Measurements from ENCODE around the gene HOXB4.
"Not testable (repeated sequence)": the region's sequence is repeated elsewhere in the genome, so short reads cannot be mapped to it uniquely, and the experiment has no call there.

Gene HOXB4

GRCh38 chr17:48546137-48546923, 31.8 kb downstream of the HOXB4 start:
- no peak for DNase-seq

DNA sequence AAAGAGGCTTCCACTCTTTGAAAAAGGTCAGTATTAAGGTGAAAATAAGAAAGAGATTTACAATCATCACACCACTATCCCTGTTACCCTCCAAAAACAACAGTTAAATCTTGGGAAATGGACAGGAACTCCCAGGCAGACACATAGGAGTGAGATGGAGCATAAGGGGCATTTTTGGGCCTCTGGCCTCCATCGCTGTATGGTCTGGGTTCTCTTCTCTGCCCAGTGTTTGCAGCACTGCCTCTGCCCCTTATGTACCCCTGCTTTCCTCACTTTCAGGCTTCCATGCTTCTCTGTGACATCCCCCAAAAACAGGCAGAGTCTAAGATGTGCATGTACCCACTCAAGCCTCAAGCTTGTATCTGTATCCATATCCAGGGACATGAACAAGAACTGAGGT, 32.6 kb downstream of the HOXB4 start:
- no peak for DNase-seq

GRCh38 chr17:48545022-48545375, 33.2 kb downstream of the HOXB4 start, which contains the start of gene HOXB2:
TSS of gene HOXB2 (minus strand) at chr17:48545109. CDS start at chr17:48544911, 198 bp downstream.
- DNase-seq = no peak

DNA sequence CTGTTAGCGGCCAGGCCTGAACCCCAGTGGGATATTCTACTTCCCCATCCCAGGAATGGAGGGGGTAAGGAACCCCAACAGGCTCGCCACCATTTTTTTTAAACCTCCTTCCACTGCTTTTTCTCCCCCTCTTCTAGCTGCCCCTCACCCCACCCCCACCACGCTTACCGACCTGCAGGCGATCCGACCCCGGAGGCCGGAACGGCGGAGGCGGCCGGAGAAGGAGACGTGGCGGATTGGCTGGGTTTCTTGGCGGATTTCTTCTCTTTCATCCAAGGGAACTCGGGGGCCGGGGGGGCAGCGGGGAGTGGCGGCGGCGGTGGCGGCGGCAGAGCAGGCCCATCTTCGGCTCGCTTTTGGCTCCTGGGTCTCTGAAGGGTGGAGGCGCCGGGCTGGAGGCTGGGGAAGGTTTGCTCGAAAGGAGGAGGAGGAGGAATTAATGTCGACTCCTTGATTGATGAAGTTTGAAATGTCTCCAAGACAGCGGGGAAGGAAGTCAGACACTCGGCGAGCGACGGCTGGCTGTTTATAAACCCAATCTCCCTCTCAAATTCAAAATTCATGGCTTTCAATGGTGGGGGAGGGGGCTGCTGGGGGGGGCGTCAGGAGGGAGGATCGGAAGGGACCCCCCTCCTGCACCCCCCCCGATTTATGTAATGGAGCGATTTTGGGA, 33.7 kb downstream of the HOXB4 start:
- no peak for DNase-seq

DNA sequence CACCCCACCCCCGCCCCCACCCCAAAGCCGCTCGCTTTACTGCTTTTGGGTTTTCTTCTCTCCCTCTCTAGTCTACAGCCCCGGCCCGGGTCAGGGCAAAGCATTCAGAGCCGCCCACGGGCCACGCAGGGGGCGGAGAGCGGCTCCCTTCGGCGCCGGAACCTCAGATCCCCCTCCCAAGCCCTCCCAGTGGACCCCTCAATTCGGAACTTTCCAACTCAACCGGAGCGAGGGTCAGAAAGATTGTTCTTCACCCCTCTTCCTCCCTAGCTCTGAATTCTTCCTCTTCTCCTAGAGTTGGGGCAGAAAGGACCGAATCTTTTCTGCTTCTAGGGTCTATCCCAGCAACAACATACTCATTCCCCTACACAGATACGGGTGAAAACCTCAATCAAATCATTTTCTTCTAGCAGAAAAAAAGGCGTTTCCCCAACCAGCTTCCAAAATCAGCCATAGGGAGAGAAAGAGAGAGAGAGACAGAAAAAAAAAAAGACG, 34.2 kb downstream of the HOXB4 start:
- no peak for DNase-seq

GRCh38 chr17:48543107-48543853, 34.9 kb downstream of the HOXB4 start:
- no peak for DNase-seq

- DNase-seq = no peak
Measured at GRCh38 chr17:48542698-48543106, 35.4 kb downstream of the HOXB4 start.

DNA sequence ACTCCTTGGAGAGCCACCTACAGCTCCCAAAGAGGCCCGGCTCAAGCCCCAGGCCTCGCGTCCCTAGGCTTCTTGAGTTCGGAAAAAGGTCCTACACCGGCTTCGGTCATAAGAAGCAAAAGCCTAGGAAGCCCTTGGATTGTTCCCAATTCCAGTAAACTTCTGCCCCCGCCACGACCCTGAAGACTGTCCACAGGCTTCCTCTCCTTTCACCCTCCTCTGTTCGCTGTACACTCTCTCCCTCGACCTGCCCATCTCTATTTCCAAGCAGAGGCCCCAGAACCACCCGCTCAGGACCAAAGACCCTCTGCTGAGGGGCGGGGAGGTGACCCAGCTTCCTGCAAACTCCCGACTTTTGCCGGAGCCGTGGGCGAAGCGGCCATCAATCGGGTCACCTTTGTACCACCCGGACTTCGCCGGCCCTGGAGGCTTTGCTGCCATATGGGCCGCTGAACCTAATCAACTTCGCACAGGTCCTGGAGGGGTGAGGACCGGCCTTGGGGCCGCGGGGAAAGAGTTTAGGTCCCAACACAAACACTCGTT, 36.0 kb downstream of the HOXB4 start:
- DNase-seq = no peak

DNA sequence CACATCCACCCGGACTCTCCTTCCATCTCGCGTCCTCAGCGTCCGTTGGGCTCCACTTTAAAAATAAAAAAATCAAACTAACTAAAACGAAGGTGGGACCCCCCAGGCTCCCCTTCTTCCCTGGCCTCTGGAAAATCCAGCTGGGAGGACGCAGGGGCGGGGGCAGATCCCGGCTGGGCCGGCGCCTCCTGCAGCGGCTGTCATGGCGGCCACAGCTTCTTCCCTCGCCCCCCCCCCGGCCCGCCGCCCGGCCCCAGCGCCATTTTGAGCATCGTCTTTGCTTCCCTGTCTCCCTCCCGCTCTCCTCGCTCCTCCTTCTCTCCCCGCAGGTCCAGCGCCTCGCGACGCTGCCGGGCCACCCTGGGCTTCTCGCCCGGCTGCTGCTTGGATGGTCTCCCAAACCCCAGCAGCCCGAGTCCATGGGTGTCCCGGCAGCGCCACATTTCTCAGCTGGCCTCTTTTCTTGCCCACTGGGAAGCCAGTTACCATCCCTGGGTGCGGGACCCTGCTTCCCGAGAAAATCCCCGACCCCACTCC, 36.5 kb downstream of the HOXB4 start:
- no peak for DNase-seq

DNA sequence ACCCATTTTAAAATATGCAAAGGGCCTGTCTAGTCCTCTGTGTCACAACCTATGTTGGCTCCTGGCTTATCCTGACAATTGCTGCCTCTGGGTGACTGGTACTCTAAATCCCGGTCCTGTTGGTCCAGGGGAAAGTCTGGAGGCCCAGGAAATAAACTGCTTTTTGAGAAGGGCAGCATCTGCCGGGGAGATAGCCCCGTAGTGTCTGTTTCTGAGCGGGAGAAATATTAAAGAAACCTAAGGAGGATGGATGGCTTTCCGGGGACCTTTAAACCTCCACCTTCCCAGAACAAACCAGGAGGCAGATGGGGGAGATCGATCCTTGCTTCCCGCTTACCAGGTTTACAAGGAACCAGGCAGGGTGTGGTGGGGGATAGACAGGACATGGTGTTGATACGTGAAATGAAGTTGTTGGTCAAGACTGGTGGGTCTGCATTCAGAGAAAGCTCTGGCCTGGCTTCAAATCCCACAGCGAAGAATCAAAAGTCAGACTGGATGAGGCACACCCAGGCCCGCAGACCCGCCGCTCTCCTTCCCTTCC, 37.0 kb downstream of the HOXB4 start:
- no peak for DNase-seq

- DNase-seq = no peak
Measured at GRCh38 chr17:48540213-48540612, 37.9 kb downstream of the HOXB4 start.

- no peak for DNase-seq
Measured at GRCh38 chr17:48539177-48539576, 39.0 kb downstream of the HOXB4 start.

DNA sequence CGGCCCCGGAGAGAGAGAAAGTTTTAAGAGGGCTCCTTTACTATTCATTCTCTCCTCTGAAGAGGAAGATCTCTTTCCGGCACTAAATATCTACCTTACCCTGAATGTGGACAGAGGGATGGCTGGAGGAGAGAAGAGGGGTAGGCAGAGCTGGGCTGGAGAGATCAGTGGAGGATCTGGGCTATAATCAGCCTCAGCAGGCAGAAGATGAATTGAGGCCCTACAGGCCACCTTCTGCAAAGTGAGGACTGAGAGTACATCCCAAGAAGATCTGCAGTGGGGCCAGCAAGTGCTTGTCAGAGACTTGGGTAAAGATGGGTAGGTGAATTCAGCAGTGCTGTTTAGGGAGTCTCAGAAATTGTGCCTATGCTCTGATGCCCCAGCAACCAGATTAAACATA, 40.8 kb downstream of the HOXB4 start:
- DNase-seq = no peak

DNA sequence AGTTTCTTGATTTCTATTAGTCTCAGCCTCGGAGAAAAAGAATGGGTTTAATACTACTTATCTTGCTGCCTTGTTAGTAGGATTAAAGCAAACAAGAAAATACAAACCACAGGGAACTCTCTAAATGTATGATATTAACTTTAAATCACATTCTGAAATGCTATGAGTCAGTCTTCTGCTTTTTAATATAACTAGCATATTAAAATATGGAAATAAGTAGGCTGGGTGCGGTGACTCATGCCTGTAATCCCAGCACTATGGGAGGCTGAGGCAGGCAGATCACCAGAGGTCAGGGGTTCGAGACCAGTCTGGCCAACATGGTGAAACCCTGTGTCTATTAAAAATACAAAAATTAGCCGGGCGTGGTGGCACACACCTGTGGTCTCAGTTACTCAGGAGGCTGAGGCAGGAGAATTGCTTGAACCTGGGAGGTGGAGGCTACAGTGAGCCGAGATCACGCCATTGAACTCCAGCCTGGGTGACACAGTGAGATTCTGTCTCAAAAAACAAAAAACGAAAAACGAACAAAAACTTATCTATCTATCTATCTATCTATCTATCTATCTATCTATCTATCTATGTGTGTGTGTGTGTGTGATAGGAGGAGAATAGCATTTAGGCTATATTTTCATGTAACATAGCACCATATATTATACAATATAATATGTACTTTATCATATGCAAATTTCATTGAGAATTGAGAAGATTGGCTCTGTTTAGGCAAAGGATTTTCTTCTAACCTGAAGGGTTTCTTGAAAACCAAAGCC, 42.2 kb downstream of the HOXB4 start:
- DNase-seq = not testable (repeated sequence)

DNA sequence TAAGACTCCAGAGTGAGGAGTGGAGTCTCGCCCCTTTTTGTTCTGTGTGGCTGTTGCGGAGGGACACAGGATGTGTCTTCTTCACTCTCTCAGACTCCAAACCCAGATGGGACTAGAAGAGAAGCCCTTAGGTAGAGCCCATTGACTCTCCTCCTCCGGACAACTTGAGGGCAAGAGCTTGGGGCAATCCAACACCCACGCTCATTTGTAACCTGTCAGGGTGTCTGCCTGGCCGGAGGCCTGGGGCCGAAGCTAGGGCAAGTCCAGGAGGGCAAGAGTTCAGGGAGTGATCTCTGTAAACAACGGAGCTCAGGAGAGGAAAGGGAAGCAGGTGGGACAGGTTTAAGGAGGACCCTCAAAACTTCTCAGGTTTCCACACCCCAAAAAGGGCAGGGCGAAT, 45.9 kb downstream of the HOXB4 start:
- DNase-seq = no peak

DNA sequence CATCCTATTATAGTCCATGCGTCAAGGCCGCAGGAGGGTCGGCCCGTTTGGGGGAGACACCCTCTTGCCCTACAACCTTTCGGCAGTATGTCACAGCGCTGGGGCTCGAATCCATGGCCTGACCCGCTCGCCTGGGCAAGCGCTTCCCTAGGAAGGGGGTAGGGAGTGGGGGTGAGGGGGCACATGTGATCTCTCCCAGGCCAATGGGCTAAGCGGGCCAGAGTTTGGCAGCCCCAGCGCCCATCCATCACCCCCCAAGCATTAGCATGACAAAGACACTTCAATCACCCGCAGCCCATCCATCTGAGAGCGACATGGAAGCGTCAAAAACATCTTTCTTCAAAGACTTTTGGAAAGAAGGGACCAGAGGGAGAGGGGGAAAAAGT, 47.3 kb downstream of the HOXB4 start, which contains the start of gene HOXB1:
TSS of gene HOXB1 (minus strand) at position 125 of the 386 bp plus-strand sequence. CDS start at position 18, 107 bp downstream.
- DNase-seq = no peak

GRCh38 chr17:48530208-48530886, 47.8 kb downstream of the HOXB4 start:
- DNase-seq = no peak

DNA sequence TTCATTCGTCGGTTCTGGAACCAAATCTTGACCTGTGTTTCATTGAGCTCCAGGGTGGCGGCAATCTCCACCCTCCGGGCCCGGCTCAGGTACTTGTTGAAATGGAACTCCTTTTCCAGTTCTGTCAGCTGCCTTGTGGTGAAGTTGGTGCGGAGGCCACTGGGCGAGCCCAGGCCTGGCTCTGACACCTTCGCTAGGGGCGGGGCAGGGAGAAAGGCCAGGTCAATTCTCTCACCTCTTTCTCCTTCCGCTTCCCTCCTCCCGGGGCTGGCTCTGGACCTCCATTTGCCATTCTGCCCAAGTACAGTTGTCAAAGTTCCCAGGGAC, 48.5 kb downstream of the HOXB4 start:
- DNase-seq = no peak

DNA sequence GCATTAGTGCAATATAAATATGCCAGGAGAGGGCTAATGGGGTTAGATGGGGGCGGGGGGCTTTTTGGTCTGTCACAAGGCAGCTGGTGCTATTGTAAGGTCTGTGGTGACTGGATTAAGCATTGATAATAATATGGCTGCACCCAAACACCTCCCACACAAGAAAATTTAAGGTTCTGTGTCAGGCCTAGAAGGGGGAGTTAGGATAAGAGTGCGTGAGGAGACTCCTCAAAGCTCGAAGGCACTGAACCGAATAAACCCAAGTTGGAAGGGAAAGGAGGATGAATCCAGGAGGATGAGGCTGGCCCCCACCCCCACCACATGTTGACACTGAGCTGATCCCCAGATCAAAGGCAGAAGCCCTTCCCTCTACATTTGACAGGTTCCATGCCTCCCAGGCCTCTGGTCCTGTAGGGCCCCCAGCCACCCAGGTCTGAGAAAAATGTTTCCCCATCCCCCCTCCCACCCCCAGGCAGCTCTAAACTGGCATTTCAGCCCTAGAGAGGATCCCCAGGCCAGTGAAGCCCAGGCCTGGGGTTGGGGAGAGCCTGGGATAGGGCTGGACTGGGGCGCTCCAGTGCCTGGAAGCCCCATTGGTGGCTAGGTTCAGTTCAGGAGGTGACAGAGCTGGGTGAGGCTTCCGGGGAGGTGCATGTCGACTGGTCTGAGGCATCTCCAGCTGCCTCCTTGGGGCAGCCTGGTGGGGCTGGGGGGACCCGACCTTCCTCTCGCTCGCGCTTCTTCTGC, 49.0 kb downstream of the HOXB4 start:
- no peak for DNase-seq

- DNase-seq = no peak
Measured at GRCh38 chr17:48528153-48528935, 49.8 kb downstream of the HOXB4 start.
